GM18517 (cell line): ENCODE measurements around the gene ADCK1.
"Not testable (repeated sequence)": the region's sequence is repeated elsewhere in the genome, so short reads cannot be mapped to it uniquely, and the experiment has no call there.

Source experiments
- ATAC-seq: cut with Tn5 transposase; IDR thresholded peaks from one replicate; pipeline ENCODE4 v1.9.1; 2021; ENCODE audit warnings: mild to moderate bottlenecking, moderate library complexity; ENCODE audit not compliant: unreplicated experiment

The ADCK1 gene

DNA sequence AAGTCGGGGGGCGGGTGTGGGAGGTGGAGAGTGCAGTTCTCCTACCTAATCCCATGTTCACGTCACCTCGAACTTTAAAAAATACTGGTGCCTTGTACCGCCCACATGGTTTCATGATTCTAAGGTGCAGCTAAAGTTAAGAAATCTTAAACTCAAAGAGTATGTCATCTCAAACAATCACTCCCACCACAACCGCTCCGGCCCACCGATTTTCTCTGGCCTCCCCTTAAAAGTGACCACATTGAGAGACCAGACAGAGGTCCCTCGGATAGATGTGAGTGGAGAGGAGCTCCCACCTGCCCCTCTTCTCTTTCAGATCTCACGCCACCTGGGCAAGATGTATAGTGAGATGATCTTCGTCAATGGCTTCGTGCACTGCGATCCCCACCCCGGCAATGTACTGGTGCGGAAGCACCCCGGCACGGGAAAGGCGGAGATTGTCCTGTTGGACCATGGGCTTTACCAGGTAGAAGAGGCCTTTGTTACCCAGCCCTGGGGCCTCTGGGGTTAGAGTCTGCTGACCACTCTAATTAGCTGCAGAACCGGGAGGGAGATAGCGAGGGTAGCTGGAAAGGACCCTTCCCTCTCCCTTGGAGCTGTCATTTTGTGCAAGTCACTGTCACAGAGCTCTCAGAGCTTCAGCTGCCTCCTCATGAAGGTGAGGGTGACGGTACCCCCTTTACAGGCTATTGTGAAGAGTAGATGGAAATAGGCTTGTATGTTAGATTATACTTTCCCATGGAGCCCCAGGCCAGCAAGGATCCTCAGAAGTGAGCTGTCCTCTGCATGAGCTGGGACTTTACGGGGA is 124.4 kb downstream of the ADCK1 start:
- ATAC-seq, result no peak

DNA sequence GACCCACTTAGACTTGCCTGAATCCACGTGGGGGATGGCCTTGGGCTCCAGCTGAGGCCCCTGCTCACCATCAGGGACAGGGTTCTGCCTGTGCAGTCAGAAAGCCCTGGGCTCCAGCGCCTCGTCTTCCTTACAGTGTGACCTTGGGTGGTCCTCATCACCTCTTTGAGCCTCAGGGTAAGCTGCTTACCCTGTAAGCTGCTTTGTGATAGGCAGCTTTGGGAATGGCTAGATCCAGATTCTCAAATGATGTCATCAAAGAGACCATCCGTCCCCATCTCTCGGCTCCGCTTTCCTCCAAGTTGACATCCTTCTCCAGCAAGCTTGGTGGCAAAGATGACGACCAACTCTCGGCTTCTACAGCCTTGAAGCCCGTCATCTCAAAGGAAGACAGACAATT is 127.0 kb downstream of the ADCK1 start:
- ATAC-seq, result no peak

DNA sequence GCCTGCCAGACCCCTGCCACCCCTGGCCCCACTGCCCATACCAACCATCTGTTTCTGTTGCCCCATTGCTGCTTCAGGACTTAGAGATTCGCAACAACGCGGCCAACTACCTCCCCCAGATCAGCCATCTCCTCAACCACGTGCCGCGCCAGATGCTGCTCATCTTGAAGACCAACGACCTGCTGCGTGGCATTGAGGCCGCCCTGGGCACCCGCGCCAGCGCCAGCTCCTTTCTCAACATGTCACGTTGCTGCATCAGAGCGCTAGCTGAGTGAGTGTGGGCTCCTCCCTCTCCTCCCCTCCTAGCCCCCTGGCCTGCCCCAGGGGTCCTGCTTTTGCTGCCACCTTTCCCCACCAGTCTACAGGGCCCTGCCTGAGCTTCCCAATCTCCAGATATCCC is 131.5 kb downstream of the ADCK1 start:
- no peak for ATAC-seq

DNA sequence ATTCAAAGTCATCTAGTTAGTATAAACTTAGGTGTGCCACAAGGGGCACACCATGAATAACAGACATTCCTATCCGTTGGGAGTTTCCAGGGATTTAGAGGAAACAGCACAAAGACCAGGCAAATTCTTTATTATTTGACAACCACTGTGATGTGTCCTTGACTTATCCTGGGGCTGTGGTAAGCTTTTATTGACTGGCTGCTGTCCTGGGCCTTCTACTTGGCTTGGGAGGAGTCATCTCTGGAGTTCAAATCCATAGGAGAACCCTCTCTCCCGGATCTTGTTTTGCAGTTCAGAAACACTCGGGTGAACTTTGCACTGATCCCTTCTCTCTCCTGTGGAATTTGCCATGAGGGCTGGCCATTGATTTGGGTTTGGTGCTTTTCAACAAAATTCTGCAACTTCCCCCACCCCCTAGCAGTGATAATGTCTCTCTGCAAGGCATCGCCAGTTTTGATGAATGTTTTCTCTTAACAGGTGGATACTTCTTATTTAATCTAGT is 136.3 kb downstream of the ADCK1 start:
- no peak for ATAC-seq

DNA sequence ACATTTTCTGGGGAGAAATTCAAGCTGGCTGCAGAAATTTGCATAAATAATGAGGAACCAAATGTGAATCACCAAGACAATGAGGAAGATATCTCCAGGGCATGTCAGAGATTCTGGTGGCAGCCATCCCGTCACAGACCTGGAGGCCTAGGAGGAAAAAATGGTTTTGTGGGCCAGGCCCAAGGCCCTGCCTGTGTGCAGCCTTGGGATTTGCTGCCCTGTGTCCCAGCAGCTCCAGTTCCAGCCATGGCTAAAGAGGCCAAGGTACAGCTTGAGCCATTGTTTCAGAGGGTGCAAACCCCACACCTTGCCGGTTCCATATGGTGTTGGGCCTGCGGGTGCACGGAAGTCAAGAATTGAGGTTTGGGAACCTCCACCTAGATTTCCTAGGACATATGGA is 147.5 kb downstream of the ADCK1 start:
- ATAC-seq, result no peak

DNA sequence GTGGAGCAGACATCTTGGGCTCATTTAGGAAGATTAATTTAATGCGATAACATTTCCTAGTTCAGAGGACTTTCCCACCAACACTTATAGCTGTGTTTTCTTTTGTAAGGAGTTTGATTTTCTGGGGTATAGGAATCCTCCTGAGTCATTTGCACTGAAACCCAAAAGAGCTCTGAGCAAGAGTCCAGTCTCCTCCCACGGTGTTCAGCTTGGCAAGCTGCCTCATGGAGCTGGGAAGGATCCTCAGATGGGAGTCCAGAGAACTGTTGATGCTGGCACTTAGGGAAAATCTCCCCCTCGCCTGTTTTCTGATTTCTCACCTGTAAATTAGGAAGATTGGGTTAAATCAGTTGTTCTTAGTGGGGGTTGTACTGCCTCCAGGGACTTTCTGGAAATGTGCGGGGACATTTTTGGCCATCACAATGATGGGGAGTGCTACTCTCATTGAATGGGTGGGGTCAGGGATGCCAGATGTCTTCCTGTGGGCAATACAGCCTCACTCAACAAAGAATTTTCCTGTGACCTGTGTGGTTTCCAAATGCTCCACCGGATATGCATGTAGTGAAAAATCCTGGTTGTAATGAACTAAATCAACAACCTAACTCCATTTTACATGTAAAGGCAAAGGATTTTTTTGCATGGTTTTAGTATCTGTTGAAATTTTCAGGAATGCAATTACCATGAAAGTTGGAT is 150.6 kb downstream of the ADCK1 start:
- ATAC-seq, result no peak

DNA sequence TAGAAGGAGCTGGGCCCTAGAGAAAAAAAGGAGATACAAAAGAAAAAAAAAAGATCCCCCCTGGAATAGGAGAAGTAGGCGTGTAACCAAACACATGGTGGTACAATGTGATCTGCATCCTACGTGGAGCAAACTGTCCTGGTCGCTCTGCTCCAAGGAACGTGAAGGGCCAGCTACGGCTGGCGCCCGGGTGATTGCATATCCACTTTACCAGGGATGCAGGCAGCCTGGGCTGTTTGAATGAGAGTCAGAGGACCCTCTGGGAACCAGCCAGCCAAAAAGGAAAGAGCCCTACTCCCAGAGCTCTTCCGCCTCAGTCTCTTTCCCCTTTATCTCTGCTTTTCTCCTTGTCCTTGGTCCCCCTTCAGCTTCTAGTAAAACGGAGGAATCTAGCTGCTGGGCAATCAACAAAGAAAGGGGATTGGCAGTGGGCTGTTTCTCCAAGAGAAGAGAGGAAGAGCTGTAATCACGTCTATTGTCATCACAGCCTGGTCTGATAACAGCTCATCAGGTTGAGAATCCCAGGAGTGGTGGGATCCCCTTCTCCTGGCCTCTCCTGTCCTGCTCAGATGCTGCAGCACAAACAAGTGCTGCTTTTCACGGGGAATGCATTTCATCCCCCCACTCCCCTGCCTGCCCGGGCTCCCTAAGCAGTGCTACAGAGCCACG is 156.0 kb downstream of the ADCK1 start:
- ATAC-seq, result no peak

DNA sequence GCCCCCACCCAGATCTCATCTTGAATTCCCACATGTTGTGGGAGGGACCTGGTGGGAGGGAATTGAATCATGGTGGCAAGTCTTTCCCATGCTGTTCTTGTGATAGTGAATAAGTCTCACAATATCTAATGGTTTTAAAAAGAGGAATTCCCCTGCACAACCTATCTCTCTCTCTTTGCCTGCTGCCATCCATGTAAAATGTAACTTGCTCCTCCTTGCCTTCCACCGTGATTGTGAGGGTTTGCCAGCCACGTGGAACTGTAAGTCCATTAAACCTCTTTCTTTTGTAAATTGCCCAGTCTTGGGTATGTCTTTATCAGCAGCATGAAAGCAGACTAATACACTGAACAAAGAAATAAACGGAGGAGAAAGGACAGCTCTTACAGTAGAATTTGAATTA is 159.8 kb downstream of the ADCK1 start:
- not testable (repeated sequence) for ATAC-seq

DNA sequence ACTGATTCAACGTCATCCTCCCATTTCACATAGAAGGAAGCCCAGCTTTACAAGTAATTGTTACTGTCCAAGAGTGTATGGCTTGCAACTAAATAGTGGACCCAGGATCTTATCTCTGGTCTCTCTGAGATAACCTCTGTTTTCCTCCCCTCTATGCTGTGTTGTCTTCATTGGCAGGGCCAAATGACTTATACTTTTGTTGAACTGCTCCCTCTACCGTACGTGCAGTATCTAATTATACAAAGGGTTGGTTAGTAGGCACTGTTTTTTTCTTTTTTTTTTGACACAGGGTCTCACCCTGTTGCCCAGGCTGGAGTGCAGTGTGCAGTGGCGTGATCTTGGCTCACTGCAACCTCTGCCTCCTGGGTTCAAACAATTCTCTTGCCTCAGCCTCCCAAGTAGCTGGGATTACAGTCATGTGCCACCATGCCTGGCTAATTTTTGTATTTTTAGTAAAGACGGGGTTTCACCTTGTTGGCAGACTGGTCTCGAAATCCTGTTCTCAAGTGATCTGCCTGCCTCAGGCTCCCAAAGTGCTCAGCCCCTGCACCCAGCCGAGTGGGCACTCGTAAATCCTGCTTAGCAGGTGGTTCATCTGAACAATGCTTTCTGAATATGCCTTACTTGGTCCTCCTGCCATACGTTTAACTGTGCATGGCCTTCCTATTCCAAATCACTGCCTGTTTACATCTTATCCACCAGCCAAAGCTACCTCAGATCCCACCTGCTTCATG is 162.1 kb downstream of the ADCK1 start:
- no peak for ATAC-seq

DNA sequence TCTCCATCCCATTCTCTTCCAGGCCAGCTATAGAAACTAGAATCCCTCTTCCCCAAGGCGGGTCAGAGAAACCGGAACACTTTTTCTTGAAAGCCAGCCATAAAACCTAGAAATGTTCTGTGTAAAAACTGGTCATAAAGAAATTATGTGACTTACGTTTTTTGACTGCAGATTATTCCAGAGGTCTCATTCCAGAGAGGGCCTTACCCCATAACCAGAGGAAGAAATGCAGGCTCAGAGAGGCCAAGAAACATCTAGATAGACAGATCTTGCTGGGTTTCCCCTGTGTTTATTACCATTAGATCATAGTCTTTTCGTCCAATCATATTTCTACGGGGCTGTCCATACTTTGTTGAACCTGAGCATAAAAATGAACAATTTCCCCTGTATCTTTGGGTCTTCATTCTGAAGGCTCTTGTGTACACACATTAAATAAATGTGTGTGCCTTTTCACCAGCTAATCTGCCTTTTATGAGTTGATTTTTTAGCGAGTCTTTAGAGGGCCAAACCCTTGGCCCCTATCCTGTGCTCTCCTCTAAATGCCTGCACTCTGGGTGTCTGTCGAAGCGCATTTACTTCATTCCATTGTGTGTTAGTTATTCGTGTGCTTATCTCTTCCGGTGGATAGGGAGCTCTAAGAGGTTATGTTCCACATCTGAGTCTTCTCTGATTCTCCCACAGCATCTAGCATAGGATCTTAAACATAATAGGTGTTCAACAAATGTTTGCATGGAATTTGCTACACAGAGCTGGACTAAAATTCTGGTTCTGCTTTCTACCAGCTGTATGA is 163.0 kb downstream of the ADCK1 start:
- ATAC-seq, result no peak

DNA sequence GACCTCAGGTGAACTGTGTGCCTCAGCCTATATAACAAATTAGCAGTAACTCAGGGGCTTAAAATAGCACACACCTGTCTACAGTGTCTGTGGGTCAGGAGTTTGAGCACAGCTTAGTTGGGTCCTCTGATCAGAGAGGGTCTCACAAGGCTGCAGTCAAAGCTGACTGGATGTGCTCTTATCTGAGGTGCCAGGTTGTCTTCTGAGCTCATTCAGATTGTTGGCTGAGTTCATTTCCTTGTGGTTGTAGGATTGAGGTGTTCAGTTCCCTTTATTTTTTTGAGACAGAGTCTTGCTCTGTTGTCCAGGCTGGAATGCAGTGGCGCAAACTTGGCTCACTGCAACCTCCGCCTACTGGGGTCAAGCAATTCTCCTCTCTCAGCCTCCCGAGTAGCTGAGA is 164.7 kb downstream of the ADCK1 start:
- no peak for ATAC-seq

DNA sequence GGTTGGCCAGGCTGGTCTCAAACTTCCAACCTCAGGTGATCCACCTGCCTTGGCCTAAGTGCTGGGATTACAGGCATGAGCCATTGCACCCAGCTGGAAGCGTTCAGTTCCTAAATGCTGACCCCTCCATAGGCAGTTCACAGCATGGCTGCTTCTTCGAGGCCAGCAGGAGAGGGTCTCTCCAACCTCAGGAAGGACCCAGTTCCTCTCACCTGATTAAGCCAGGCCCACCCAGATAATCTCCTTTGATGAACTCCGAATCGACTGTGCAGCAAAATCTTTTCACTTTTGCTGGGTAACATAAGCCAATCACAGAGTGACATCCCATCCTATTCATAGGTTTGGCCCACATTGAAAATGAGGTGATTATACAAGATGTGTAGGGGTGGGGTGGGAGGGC is 165.1 kb downstream of the ADCK1 start:
- ATAC-seq, result no peak

DNA sequence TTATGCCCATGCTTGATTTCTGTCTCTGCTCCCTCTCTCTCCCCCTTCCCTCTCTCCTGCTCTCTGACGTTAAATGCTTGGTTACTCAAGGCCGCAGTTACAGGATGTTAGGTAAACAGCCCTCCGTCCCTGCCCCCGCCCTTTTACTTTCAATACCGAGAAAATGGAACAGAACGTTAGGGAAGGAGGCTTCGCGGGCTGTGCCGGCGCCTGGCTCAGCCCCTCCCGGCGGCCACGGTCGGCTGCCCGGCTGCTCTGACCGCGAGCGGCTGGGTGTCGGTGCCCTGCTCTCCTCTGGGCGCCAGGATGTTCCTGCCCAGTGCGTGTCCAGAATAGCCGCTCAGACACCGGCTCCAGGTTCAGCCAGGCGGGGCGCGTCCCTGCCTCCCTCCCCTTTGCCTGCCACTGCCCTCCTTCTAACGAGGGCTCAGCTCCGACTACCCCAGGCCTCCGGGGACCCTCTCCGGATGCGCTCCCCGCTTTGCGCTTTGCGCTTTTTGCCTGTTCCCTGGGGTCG is 166.1 kb downstream of the ADCK1 start:
- no peak for ATAC-seq

DNA sequence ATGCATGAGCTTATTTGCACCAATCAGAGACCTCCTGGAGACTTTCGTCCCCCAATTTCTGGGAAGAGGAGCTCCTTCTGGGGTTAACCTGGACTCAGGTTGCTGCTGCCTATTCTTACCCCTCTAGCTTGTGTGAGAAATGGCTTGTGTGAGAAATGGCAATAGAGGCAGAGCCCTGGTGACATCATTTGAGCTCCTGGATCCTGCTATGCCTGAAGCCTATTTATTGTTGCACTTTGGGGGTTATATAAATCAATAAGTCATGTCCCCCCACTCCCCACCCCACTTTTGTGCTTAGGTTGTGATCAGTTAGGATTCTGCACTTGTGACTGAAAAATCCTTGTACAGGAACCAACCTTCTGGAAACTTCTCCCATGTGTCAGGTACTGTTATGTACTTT is 167.2 kb downstream of the ADCK1 start:
- ATAC-seq, result no peak

DNA sequence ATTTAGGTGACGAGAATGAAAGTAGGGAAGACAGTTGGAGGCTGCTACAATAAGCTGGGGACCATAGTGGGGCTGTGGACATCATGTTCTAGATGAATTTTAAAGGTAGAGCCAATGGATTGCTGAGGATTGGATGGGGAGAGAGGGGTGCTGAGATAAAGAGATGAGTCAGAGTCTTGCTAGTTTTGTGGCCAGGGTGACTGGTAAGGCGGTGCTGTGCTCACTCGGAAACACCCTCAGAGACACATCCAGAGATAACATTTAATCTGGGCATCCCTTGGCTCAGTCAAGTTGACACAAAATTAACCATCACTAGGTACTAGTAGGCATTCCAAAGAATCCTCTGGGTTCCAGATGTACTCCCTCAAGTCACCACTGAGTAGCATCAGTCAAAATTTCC is 170.7 kb downstream of the ADCK1 start:
- no peak for ATAC-seq

DNA sequence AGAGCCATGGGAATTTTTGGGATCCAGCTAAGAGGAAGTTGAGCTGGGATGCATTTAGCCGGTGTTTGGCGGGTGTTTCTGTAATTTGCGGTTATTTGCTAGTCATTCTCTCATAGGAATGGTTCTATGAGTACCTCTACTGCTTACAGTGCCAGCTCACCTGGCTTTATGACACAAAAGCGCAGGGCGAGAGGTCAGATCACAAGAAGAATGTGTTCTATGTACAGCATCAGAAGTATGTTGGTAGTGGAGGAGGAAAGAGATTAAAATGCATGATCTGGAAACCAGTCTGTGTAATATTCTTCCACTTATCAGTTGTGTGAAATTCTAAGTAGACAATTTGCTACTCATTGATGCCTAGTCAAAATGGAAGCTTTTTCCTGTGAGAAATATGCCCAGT is 173.3 kb downstream of the ADCK1 start:
- no peak for ATAC-seq

DNA sequence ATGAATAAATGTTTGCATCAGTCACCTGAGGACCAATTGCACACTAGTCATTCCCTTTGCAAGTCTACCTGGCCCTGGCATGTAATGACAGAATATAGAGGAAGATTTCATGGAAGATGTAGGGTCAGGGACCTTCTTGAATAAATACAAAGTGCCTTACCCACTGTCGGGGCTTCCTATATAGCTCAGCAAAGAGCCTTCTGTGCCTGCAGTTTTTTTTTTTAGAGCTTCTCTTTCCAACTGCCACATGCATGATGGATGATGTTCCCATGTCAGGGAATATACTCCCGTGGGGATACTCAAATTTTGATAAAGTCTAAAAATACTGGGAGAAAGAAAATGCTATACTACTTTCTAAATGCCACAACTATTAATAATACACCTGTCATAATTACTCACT is 176.7 kb downstream of the ADCK1 start:
- ATAC-seq, result no peak

DNA sequence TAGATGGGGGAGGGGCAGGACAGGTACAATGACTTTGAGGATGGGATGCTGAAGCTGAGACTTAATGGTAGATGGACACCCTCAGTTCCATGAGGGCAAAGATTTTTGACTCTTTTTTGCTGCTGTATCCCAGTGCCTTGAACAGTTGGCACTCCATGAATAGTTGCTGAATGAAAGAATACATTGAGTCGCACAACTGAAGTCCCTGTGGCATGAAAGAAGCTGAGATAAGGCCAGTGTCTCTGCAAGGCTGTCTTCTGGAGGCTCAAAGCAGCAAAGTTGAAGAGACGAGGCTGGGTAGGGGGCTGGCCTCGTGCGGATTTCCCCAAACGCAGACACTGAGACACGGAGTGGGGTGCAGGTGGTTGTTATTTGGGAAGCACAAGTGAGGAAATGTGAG is 179.3 kb downstream of the ADCK1 start:
- no peak for ATAC-seq

DNA sequence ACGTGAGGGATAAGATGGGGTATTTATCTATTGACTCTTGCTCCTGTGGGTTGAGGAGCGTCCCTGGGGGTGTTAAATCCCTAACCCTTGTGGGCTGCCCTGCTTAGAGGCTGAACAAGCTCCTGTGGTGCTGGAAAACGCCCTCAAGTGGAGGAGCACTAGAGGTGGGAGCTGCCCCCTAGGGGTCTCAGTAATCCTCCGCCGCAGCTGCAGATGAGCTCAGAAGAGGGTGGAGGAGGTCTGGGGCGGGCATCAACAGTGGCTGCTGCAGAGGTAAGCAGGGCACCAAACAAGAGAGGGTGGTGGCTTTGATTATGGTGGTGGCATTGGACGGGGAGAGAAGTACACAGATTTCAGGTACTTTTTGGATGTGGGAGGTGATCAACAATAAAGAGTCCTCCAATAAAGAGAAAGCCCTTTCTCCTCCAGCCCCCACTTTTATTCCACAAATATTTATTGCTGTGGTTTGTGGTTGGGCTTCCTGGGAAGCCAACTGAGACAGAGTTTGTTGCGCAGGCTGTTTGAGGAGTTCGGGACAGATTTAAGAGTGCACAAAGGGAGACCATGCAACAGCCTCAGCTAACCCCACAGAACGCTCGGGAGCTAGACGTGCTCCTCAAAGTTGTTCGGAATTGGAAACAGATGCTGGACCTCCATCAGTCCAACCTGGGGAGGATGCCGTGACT is 179.9 kb downstream of the ADCK1 start:
- no peak for ATAC-seq
